ENCODE results near the gene PADI4. TPM values are rescaled to one million over a fixed set of nuclear protein-coding genes. Genes with fewer than 3 reads are reported as not detected.

The PADI4 gene
- total and polyA plus RNA-seq, 2 experiments from 2014 or later = 0.45 to 0.52 TPM

DNA sequence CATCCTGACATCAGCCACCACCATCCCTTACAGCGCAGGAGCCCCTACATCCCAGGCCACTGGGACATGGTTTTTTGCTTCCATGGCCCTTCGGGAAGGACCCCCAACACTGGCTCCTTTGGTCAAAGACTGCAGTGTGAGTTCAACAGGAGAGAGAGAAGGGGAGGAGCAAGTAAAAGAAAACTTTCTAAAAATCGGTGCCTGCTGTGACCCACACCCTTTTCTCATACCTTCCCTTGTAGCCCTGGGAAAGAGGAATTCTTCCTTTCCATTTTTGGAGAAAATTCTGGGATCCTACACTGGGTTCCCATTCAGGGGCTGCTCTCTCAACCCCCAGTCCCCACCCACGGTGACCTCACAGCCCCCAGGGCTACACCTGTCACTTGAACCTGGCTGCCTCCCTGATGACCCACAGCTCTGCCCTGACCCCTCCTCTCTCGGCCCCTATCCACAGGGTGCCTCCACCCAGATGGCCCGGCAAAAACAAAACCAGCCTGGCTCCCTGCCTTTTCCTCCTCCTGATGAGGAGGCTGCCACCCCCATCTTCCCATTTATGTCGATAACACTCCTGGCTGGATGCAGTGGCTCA is 7.6 kb downstream of the PADI4 start:
- DNase-seq (ENCODE audit: low spot score) (peak; percentile 46), ATAC-seq (peak; percentile 80)
- Mint-ChIP-seq H3K27me3 (ENCODE audit: insufficient read depth, low read depth, poor library complexity) (peaks cover 8% of the 10 kb centered on the region), H3K36me3 (ENCODE audit: low read depth) (no peaks in the 10 kb centered on the region), H3K4me1 (peaks cover 25% of the 10 kb centered on the region), H3K9me3 (peaks cover 5% of the 10 kb centered on the region; the same call in 1 of the 3 replicates), H3K4me3 (no peak overlapping the region), H3K27ac (peak overlapping the region; percentile 65; the same call in 1 of the 2 replicates)
- H3K36me3 ChIP-seq (ENCODE audit: insufficient read depth) = no peaks in the 10 kb centered on the region
- H3K27me3 ChIP-seq (ENCODE audit: insufficient read depth) = no peaks in the 10 kb centered on the region
- no peak overlapping the region for H3K27ac ChIP-seq (ENCODE audit: low read depth)
- H3K4me2 ChIP-seq = 0 out of 2 replicates have a peak overlapping the region, but pooled peaks have one; percentile 14
- TF ChIP-seq JUNB (IDR thresholded peaks at IDR 0.05; ENCODE audit: unreplicated experiment) = no peak
- TF ChIP-seq NANOG (IDR thresholded peaks at IDR 0.05; ENCODE audit: borderline replicate concordance) = no peak
- no peak for TF ChIP-seq EZH2 (IDR thresholded peaks at IDR 0.05; ENCODE audit: low read depth, unreplicated experiment)
- TF ChIP-seq, protein P1, sequence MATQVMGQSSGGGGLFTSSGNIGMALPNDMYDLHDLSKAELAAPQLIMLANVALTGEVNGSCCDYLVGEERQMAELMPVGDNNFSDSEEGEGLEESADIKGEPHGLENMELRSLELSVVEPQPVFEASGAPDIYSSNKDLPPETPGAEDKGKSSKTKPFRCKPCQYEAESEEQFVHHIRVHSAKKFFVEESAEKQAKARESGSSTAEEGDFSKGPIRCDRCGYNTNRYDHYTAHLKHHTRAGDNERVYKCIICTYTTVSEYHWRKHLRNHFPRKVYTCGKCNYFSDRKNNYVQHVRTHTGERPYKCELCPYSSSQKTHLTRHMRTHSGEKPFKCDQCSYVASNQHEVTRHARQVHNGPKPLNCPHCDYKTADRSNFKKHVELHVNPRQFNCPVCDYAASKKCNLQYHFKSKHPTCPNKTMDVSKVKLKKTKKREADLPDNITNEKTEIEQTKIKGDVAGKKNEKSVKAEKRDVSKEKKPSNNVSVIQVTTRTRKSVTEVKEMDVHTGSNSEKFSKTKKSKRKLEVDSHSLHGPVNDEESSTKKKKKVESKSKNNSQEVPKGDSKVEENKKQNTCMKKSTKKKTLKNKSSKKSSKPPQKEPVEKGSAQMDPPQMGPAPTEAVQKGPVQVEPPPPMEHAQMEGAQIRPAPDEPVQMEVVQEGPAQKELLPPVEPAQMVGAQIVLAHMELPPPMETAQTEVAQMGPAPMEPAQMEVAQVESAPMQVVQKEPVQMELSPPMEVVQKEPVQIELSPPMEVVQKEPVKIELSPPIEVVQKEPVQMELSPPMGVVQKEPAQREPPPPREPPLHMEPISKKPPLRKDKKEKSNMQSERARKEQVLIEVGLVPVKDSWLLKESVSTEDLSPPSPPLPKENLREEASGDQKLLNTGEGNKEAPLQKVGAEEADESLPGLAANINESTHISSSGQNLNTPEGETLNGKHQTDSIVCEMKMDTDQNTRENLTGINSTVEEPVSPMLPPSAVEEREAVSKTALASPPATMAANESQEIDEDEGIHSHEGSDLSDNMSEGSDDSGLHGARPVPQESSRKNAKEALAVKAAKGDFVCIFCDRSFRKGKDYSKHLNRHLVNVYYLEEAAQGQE (IDR thresholded peaks at IDR 0.05; ENCODE audit: unreplicated experiment) = no peak
- no peak for TF ChIP-seq ZNF331 (CRISPR knock-in tag; IDR thresholded peaks at IDR 0.05; ENCODE audit: low read depth)
- no peak for TF ChIP-seq EZH2phosphoT487 (IDR thresholded peaks at IDR 0.05; ENCODE audit: unreplicated experiment)
- TF ChIP-seq STAT1 (IDR thresholded peaks at IDR 0.05; ENCODE audit: unreplicated experiment) = no peak
- TF ChIP-seq CREB1 (CRISPR knock-in tag; IDR thresholded peaks at IDR 0.05; ENCODE audit: low read depth) = no peak
- TF ChIP-seq, protein P2, sequence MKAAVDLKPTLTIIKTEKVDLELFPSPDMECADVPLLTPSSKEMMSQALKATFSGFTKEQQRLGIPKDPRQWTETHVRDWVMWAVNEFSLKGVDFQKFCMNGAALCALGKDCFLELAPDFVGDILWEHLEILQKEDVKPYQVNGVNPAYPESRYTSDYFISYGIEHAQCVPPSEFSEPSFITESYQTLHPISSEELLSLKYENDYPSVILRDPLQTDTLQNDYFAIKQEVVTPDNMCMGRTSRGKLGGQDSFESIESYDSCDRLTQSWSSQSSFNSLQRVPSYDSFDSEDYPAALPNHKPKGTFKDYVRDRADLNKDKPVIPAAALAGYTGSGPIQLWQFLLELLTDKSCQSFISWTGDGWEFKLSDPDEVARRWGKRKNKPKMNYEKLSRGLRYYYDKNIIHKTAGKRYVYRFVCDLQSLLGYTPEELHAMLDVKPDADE (IDR thresholded peaks at IDR 0.05) = no peak
- TF ChIP-seq POLR2AphosphoS5 (IDR thresholded peaks at IDR 0.05; ENCODE audit: low read depth) = no peak
- TF ChIP-seq, protein P3, sequence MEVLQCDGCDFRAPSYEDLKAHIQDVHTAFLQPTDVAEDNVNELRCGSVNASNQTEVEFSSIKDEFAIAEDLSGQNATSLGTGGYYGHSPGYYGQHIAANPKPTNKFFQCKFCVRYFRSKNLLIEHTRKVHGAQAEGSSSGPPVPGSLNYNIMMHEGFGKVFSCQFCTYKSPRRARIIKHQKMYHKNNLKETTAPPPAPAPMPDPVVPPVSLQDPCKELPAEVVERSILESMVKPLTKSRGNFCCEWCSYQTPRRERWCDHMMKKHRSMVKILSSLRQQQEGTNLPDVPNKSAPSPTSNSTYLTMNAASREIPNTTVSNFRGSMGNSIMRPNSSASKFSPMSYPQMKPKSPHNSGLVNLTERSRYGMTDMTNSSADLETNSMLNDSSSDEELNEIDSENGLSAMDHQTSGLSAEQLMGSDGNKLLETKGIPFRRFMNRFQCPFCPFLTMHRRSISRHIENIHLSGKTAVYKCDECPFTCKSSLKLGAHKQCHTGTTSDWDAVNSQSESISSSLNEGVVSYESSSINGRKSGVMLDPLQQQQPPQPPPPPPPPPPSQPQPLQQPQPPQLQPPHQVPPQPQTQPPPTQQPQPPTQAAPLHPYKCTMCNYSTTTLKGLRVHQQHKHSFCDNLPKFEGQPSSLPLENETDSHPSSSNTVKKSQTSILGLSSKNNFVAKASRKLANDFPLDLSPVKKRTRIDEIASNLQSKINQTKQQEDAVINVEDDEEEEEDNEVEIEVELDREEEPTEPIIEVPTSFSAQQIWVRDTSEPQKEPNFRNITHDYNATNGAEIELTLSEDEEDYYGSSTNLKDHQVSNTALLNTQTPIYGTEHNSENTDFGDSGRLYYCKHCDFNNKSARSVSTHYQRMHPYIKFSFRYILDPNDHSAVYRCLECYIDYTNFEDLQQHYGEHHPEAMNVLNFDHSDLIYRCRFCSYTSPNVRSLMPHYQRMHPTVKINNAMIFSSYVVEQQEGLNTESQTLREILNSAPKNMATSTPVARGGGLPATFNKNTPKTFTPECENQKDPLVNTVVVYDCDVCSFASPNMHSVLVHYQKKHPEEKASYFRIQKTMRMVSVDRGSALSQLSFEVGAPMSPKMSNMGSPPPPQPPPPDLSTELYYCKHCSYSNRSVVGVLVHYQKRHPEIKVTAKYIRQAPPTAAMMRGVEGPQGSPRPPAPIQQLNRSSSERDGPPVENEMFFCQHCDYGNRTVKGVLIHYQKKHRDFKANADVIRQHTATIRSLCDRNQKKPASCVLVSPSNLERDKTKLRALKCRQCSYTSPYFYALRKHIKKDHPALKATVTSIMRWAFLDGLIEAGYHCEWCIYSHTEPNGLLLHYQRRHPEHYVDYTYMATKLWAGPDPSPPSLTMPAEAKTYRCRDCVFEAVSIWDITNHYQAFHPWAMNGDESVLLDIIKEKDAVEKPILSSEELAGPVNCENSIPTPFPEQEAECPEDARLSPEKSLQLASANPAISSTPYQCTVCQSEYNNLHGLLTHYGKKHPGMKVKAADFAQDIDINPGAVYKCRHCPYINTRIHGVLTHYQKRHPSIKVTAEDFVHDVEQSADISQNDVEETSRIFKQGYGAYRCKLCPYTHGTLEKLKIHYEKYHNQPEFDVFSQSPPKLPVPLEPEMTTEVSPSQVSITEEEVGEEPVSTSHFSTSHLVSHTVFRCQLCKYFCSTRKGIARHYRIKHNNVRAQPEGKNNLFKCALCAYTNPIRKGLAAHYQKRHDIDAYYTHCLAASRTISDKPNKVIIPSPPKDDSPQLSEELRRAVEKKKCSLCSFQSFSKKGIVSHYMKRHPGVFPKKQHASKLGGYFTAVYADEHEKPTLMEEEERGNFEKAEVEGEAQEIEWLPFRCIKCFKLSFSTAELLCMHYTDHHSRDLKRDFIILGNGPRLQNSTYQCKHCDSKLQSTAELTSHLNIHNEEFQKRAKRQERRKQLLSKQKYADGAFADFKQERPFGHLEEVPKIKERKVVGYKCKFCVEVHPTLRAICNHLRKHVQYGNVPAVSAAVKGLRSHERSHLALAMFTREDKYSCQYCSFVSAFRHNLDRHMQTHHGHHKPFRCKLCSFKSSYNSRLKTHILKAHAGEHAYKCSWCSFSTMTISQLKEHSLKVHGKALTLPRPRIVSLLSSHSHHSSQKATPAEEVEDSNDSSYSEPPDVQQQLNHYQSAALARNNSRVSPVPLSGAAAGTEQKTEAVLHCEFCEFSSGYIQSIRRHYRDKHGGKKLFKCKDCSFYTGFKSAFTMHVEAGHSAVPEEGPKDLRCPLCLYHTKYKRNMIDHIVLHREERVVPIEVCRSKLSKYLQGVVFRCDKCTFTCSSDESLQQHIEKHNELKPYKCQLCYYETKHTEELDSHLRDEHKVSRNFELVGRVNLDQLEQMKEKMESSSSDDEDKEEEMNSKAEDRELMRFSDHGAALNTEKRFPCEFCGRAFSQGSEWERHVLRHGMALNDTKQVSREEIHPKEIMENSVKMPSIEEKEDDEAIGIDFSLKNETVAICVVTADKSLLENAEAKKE (CRISPR knock-in tag; IDR thresholded peaks at IDR 0.05) = no peak
- TF ChIP-seq, protein P4, sequence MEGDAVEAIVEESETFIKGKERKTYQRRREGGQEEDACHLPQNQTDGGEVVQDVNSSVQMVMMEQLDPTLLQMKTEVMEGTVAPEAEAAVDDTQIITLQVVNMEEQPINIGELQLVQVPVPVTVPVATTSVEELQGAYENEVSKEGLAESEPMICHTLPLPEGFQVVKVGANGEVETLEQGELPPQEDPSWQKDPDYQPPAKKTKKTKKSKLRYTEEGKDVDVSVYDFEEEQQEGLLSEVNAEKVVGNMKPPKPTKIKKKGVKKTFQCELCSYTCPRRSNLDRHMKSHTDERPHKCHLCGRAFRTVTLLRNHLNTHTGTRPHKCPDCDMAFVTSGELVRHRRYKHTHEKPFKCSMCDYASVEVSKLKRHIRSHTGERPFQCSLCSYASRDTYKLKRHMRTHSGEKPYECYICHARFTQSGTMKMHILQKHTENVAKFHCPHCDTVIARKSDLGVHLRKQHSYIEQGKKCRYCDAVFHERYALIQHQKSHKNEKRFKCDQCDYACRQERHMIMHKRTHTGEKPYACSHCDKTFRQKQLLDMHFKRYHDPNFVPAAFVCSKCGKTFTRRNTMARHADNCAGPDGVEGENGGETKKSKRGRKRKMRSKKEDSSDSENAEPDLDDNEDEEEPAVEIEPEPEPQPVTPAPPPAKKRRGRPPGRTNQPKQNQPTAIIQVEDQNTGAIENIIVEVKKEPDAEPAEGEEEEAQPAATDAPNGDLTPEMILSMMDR (conservative IDR thresholded peaks at IDR 0.05; ENCODE audit: low read depth in 2 of 2) = no peak
- no peak for TF ChIP-seq ZNF114 (CRISPR knock-in tag; IDR thresholded peaks at IDR 0.05)
- H3K9me2 ChIP-seq (ENCODE audit: insufficient read depth) = no peaks in the 10 kb centered on the region
- no peaks in the 10 kb centered on the region for H3F3A ChIP-seq (replicated peaks; ENCODE audit: low read depth)
- no peaks in the 10 kb centered on the region for H4K20me1 ChIP-seq (replicated peaks; ENCODE audit: insufficient read depth)
- H2AFZ ChIP-seq = peak overlapping the region; percentile 66; the same call in 1 of the 2 replicates
- peaks cover 13% of the 10 kb centered on the region; the same call in 1 of the 2 replicates for H3K4me1 ChIP-seq (ENCODE audit: insufficient read depth)
- H3K79me2 ChIP-seq (replicated peaks; ENCODE audit: insufficient read depth) = no peaks in the 10 kb centered on the region
- H3K4me3 ChIP-seq = no peak overlapping the region

Data from GM23338 (cell line).